ENCODE measurements around the gene BEX3.
A peak's percentile ranks its signal among the peaks of the same experiment; 100 is the strongest.
"Not testable (repeated sequence)": the region's sequence is repeated elsewhere in the genome, so short reads cannot be mapped to it uniquely, and the experiment has no call there.

BEX3 gene

GRCh38 chrX:103376118-103376978, at the start of gene BEX3:
Gene BEX3, plus strand, starts transcription at chrX:103376538. Its CDS starts 984 bp downstream, at chrX:103377522.
- DNase-seq = peak; percentile 1 to 52

GRCh38 chrX:103329991-103330390, 46.3 kb upstream of the BEX3 start, which contains the start of gene TCEAL7:
Gene TCEAL7, plus strand, starts transcription at chrX:103330239. Its CDS starts 1,165 bp downstream, at chrX:103331404.
- DNase-seq = no peak

- no peak for DNase-seq
Measured at GRCh38 chrX:103330681-103331288, 45.6 kb upstream of the BEX3 start.

GRCh38 chrX:103338663-103339062, 37.7 kb upstream of the BEX3 start:
- no peak for DNase-seq

GRCh38 chrX:103343105-103343504, 33.2 kb upstream of the BEX3 start:
- peak in 1 of 2 experiments; percentile 20 for DNase-seq

- no peak for DNase-seq
Measured at GRCh38 chrX:103344606-103345005, 31.7 kb upstream of the BEX3 start.

- DNase-seq = no peak
Measured at GRCh38 chrX:103347682-103348397, 28.5 kb upstream of the BEX3 start.

GRCh38 chrX:103356130-103356798, 20.1 kb upstream of the BEX3 start, which contains the start of gene TCEAL9:
Gene TCEAL9, plus strand, starts transcription at chrX:103356506. Its CDS starts 1,179 bp downstream, at chrX:103357685.
- DNase-seq = peak; percentile 30 to 48

GRCh38 chrX:103356858-103357257, 19.5 kb upstream of the BEX3 start:
- DNase-seq = no peak

GRCh38 chrX:103357871-103358270, 18.5 kb upstream of the BEX3 start:
- no peak for DNase-seq

GRCh38 chrX:103359605-103360004, 16.7 kb upstream of the BEX3 start:
- DNase-seq = not testable (repeated sequence)

GRCh38 chrX:103360092-103360491, 16.2 kb upstream of the BEX3 start:
- no peak for DNase-seq

GRCh38 chrX:103360916-103361315, 15.4 kb upstream of the BEX3 start:
- DNase-seq = no peak

GRCh38 chrX:103361798-103362197, 14.5 kb upstream of the BEX3 start:
- no peak for DNase-seq

GRCh38 chrX:103362474-103362873, 13.9 kb upstream of the BEX3 start:
- DNase-seq = peak in 1 of 2 experiments; percentile 11

GRCh38 chrX:103363046-103363445, 13.3 kb upstream of the BEX3 start:
- no peak for DNase-seq

- no peak for DNase-seq
Measured at GRCh38 chrX:103367502-103367901, 8.8 kb upstream of the BEX3 start.

- DNase-seq = no peak
Measured at GRCh38 chrX:103369479-103369878, 6.9 kb upstream of the BEX3 start.

GRCh38 chrX:103372886-103373285, 3.5 kb upstream of the BEX3 start:
- no peak for DNase-seq

GRCh38 chrX:103373581-103373980, 2.8 kb upstream of the BEX3 start:
- no peak for DNase-seq

- DNase-seq = no peak
Measured at GRCh38 chrX:103376979-103377324, 614 bp downstream of the BEX3 start.

- no peak for DNase-seq
Measured at GRCh38 chrX:103378990-103379389, 2.7 kb downstream of the BEX3 start.

- no peak for DNase-seq
Measured at GRCh38 chrX:103382877-103383276, 6.5 kb downstream of the BEX3 start.
